Sciatic nerve (tissue), 2 donors: ENCODE results near the gene NWD2. TPM values are rescaled to one million over a fixed set of nuclear protein-coding genes. Genes with fewer than 3 reads are reported as not detected.

Experiments used
- ATAC-seq: fragments of 200-7000 bp; cut with Tn5 transposase; one replicate; pipeline ENCODE4 v1.9.1; 2020; ENCODE audit warnings: mild to moderate bottlenecking, moderate library complexity
- DNase-seq: peaks from one replicate; pipeline ENCODE4 v3.0.0-alpha.2; 2020; ENCODE audit warnings: low spot score
- intact Hi-C: fragments of 100-400 bp; cut with DNase I; formaldehyde crosslinking; loops from one replicate; pipeline ENCODE4 v1.14.2; 2022
- total RNA-seq: library from RNA; stranded (reverse); fragmentation: NEBNext Ultra II Directional; extraction: Animal tissue kit (Norgen Biotek cat#: 25700); gene quantifications from one replicate; pipeline ENCODE4 v1.2.1, GENCODE V29; 2021
- donor health status: DM: no; HTN: no; CAD: no.
- donor health status: DM: no; HTN: no; CAD: no.

The NWD2 gene
- total RNA-seq, 1 donor from 2014 or later, result not detected

GRCh38 chr4:37268319-37268718 lies 23.8 kb downstream of the NWD2 start:
- no peak for ATAC-seq
- no peak for DNase-seq
- intact Hi-C loops, result no loop called here

GRCh38 chr4:37279121-37279520 lies 34.6 kb downstream of the NWD2 start:
- intact Hi-C loops, result no loop called here
- no peak for ATAC-seq

GRCh38 chr4:37279894-37280592 lies 35.5 kb downstream of the NWD2 start:
- no peak for ATAC-seq
- intact Hi-C loops, result no loop called here
- no peak for DNase-seq

More at GRCh38 chr4:37279121-37279520, 34.6 kb downstream of the NWD2 start:
- DNase-seq, result no peak

- intact Hi-C loops, result no loop called here
- no peak for ATAC-seq
- DNase-seq, result no peak
Observed at GRCh38 chr4:37299468-37299867, 54.9 kb downstream of the NWD2 start.

GRCh38 chr4:37304612-37305011 lies 60.1 kb downstream of the NWD2 start:
- ATAC-seq, result no peak

GRCh38 chr4:37305984-37306383 lies 61.4 kb downstream of the NWD2 start:
- ATAC-seq, result no peak
- DNase-seq, result no peak
- intact Hi-C loops, result no loop called here

More at GRCh38 chr4:37304612-37305011, 60.1 kb downstream of the NWD2 start:
- intact Hi-C loops, result no loop called here
- no peak for DNase-seq

- ATAC-seq (no peak), DNase-seq (no peak)
- intact Hi-C loops, result no loop called here
Observed at GRCh38 chr4:37317104-37317643, 72.6 kb downstream of the NWD2 start.

- no peak for ATAC-seq
- DNase-seq, result no peak
- intact Hi-C loops, result no loop called here
Observed at GRCh38 chr4:37320513-37321235, 76.1 kb downstream of the NWD2 start.

GRCh38 chr4:37322122-37322521 lies 77.6 kb downstream of the NWD2 start:
- intact Hi-C loops, result no loop called here
- no peak for DNase-seq
- ATAC-seq, result no peak

- intact Hi-C loops, result no loop called here
- ATAC-seq (no peak), DNase-seq (no peak)
Observed at GRCh38 chr4:37324546-37324945, 80.0 kb downstream of the NWD2 start.

GRCh38 chr4:37326852-37327251 lies 82.3 kb downstream of the NWD2 start:
- ATAC-seq (no peak), DNase-seq (no peak)
- intact Hi-C loops, result no loop called here

GRCh38 chr4:37338972-37339371 lies 94.4 kb downstream of the NWD2 start:
- DNase-seq (no peak), ATAC-seq (no peak)
- intact Hi-C loops, result no loop called here

GRCh38 chr4:37358748-37359147 lies 114.2 kb downstream of the NWD2 start:
- intact Hi-C loops, result no loop called here
- ATAC-seq (no peak), DNase-seq (no peak)

- DNase-seq (no peak), ATAC-seq (no peak)
- intact Hi-C loops, result no loop called here
Observed at GRCh38 chr4:37359261-37359660, 114.7 kb downstream of the NWD2 start.

GRCh38 chr4:37365888-37366287 lies 121.3 kb downstream of the NWD2 start:
- DNase-seq, result no peak
- intact Hi-C loops, result no loop called here
- no peak for ATAC-seq

GRCh38 chr4:37367901-37368300 lies 123.4 kb downstream of the NWD2 start:
- ATAC-seq (no peak), DNase-seq (no peak)
- intact Hi-C loops, result no loop called here

GRCh38 chr4:37370052-37370451 lies 125.5 kb downstream of the NWD2 start:
- no peak for ATAC-seq

GRCh38 chr4:37381040-37381668 lies 136.6 kb downstream of the NWD2 start:
- DNase-seq (no peak), ATAC-seq (no peak)

More at GRCh38 chr4:37370052-37370451, 125.5 kb downstream of the NWD2 start:
- intact Hi-C loops, result no loop called here
- DNase-seq, result no peak

GRCh38 chr4:37383579-37384229 lies 139.2 kb downstream of the NWD2 start:
- ATAC-seq, result no peak
- intact Hi-C loops, result no loop called here

More at GRCh38 chr4:37381040-37381668, 136.6 kb downstream of the NWD2 start:
- intact Hi-C loops, result no loop called here

More at GRCh38 chr4:37383579-37384229, 139.2 kb downstream of the NWD2 start:
- no peak for DNase-seq
